Heart right ventricle (tissue), 16 donors: ENCODE measurements around the gene MAMDC2. TPM values are rescaled to one million over a fixed set of nuclear protein-coding genes. Genes with fewer than 3 reads are reported as not detected.
A peak's percentile ranks its signal among the peaks of the same experiment; 100 is the strongest.

ENCODE experiments used
- ATAC-seq, 8 donors: fragments of 200-7000 bp; cut with Tn5 transposase; one replicate each; pipeline ENCODE4 v1.9.1; 2020; ENCODE audit warnings: mild to moderate bottlenecking in 8 of 8, moderate library complexity in 8 of 8, moderate number of reproducible peaks in 1 of 8
- DNase-seq, 2 donors: peaks; one replicate each; pipeline ENCODE4 v3.0.0-alpha.2; 2020
- H3K27ac ChIP-seq, 10 donors: fragments of 200-600 bp; sonication (generic) in 2 of 10; one replicate each; pipeline versions ENCODE4 v1.5.0 to v1.8.0; 2020 to 2022; ENCODE audit warnings: mild to moderate bottlenecking in 3 of 10
- H3K27me3 ChIP-seq, 7 donors: fragments of 200-600 bp; one replicate each; pipeline ENCODE4 v1.8.0; 2021 to 2022; ENCODE audit warnings: mild to moderate bottlenecking in 2 of 7
- H3K36me3 ChIP-seq, 9 donors: fragments of 200-600 bp; sonication (generic) in 1 of 9; one replicate each; pipeline versions ENCODE4 v1.5.0 to v1.8.0; 2020 to 2022; ENCODE audit warnings: mild to moderate bottlenecking in 2 of 9
- H3K4me1 ChIP-seq, 9 donors: fragments of 200-600 bp; sonication (generic) in 1 of 9; one replicate each; pipeline versions ENCODE4 v1.5.0 to v1.8.0; 2020 to 2022; ENCODE audit warnings: mild to moderate bottlenecking in 4 of 9
- H3K4me3 ChIP-seq, 10 donors: fragments of 200-600 bp; sonication (generic) in 2 of 10; one replicate each; pipeline versions ENCODE4 v1.5.0 to v1.8.0; 2020 to 2022; ENCODE audit warnings: mild to moderate bottlenecking in 7 of 10, moderate library complexity in 2 of 10
- H3K9me3 ChIP-seq, 11 donors: fragments of 200-600 bp in 10 of 11; sonication (generic) in 2 of 11; one replicate each; pipeline versions ENCODE4 v1.5.0 to v1.8.0; 2013 to 2022; ENCODE audit warnings: mild to moderate bottlenecking in 2 of 11, control low read depth in 1 of 11, moderate library complexity in 1 of 11
- WGBS, 2 donors: extraction: QIAGEN DNeasy Blood & Tissue Kit; methylation state at CpG; one replicate each; pipeline ENCODE4 v1.1.7; 2013; ENCODE audit warnings: inconsistent platforms in 1 of 2; 5-methylcytosine and 5-hydroxymethylcytosine counted together
- intact Hi-C, 10 donors: fragments of 100-400 bp; cut with DNase I; formaldehyde crosslinking; loops; one replicate each; pipeline versions ENCODE4 v1.11.1 to v1.14.2; 2022
- polyA plus RNA-seq, 2 donors: library from polyadenylated mRNA; stranded (reverse); fragments of 200-250 nt; gene quantifications; one replicate each; pipeline ENCODE4 v1.2.3, GENCODE V29; 2013
- total RNA-seq, 10 donors: library from RNA; stranded (reverse); fragmentation: NEBNext Ultra II Directional in 3 of 10; extraction: Animal tissue kit (Norgen Biotek cat#: 25700) in 3 of 10; gene quantifications; one replicate each; pipeline versions ENCODE4 v1.2.1 to v1.2.4, GENCODE V29; 2021 to 2023
- TF ChIP-seq, protein P1 (sequence below), 9 donors: fragments of 200-600 bp; sonication (generic) in 2 of 9; IDR thresholded peaks; one replicate each; pipeline versions ENCODE4 v1.5.0 to v1.8.0; 2021 to 2022; ENCODE audit warnings: antibody characterized with exemption in 9 of 9, mild to moderate bottlenecking in 5 of 9, moderate library complexity in 1 of 9
- donor health status: Arrhythmogenic right ventricular cardiomyopathy.
- donor health status: ischemic (EF 13 %, LVEDD 7.1; RV severe dilation, severe dysfunction).
- donor health status: healthy with polysubstance abuse.
- donor health status: DM: no; HTN: yes; CAD: no.
- donor health status: DM: no; HTN: no; CAD: no.
- donor health status: ischemic (EF 25% LVEDD 6.9; RV normal size, moderate dysfunction).
- donor health status: ischemic (EF 25% LVEDD 5.7; RV mildly dilated, moderate dysfunction).
- donor health status: healthy.
- donor health status: DM: yes; HTN: yes; CAD: no.
- donor health status: Ischemic cardiomyopathy.
- donor health status: ischemic (EF 35%, LVEDD 5.7; RV mildly dilated, moderate dysfunction).
- donor health status: nonischemic (EF 11% LVEDD 7.7; RV severe dilation, severe dysfunction).
- donor health status: DM: yes; HTN: yes; CAD: no.
- donor health status: PGD.
- donor health status: ischemic (EF 29% LVEDD 5.4; RV normal size, mild dysfunction).
- donor health status: nonischemic (EF 23%, LVEDD 6.1; RV moderate dilation, normal function).

MAMDC2 gene
- total and polyA plus RNA-seq, 12 donors: 2.3 to 11.8 (median 5.8) TPM

GRCh38 chr9:70121818-70122436 lies 78.3 kb downstream of the MAMDC2 start:
- ATAC-seq (peak in 2 of 8 donors; percentile 12 to 34), DNase-seq (no peak)
- intact Hi-C loops: loop anchor here in 1 of 10 donors (10.0 kb wide), 2 partner anchors 63 to 133 kb away; partner anchors contain the start of gene SMC5
- Histone ChIP-seq H3K4me1 (peaks cover 0 to 18% (median 0%) of the 10 kb centered on the region in 9 donors), H3K4me3 (no peak overlapping the region), H3K27me3 (no peaks in the 10 kb centered on the region), H3K27ac (peak overlapping the region in 4 of 10 donors; percentile 5 to 60 (median 28)), H3K36me3 (peaks cover 0 to 29% (median 0%) of the 10 kb centered on the region in 9 donors), H3K9me3 (no peaks in the 10 kb centered on the region)
- TF ChIP-seq, protein P1, sequence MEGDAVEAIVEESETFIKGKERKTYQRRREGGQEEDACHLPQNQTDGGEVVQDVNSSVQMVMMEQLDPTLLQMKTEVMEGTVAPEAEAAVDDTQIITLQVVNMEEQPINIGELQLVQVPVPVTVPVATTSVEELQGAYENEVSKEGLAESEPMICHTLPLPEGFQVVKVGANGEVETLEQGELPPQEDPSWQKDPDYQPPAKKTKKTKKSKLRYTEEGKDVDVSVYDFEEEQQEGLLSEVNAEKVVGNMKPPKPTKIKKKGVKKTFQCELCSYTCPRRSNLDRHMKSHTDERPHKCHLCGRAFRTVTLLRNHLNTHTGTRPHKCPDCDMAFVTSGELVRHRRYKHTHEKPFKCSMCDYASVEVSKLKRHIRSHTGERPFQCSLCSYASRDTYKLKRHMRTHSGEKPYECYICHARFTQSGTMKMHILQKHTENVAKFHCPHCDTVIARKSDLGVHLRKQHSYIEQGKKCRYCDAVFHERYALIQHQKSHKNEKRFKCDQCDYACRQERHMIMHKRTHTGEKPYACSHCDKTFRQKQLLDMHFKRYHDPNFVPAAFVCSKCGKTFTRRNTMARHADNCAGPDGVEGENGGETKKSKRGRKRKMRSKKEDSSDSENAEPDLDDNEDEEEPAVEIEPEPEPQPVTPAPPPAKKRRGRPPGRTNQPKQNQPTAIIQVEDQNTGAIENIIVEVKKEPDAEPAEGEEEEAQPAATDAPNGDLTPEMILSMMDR (IDR thresholded peaks at IDR 0.05): no peak
- WGBS, 2 donors: 47% methylated on average over 2 of the region's 2 CpGs

- H3K9me3 ChIP-seq: no peaks in the 10 kb centered on the region
- no peak overlapping the region for H3K4me3 ChIP-seq
- H3K27ac ChIP-seq: no peak overlapping the region
- intact Hi-C loops: loop anchor here in 1 of 10 donors (10.0 kb wide), 2 partner anchors 61 to 131 kb away; partner anchors contain the start of gene SMC5
- ATAC-seq: no peak
- no peak for DNase-seq
- TF ChIP-seq, protein P1 (IDR thresholded peaks at IDR 0.05): no peak
- H3K36me3 ChIP-seq: peaks cover 0 to 23% (median 0%) of the 10 kb centered on the region in 9 donors
- H3K27me3 ChIP-seq: no peaks in the 10 kb centered on the region
- H3K4me1 ChIP-seq: peaks cover 0 to 31% (median 7%) of the 10 kb centered on the region in 9 donors
- WGBS, 2 donors: 88 to 95% methylated on average over 4 of the region's 4 CpGs
Measured at GRCh38 chr9:70123695-70124094, 80.0 kb downstream of the MAMDC2 start.

DNA sequence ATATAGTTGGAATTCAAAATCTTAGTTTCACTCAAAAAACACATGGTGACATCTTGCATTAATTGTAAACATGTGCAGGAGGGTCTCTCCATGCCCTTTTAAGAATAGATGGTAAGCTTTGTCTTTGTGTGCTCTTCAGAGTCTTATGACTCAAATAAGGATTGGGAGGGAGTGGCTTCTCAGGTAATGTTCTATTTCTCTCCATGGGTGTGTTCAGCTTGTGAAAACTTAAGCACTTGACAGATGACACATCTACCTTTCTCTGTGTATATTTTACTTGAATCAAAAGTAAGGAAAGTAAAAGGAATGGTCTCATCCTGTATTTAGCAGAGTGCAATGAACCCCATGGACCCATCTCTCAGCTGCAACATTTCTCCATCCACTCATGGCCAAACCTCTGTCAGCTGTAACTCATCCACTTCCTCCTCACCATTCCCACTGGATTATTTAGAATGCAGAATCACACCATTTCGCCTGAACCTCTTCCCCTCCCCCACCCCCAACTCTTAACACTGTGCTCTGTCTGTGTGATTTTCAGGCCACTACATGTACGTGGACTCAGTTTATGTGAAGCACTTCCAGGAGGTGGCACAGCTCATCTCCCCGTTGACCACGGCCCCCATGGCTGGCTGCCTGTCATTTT lies 82.1 kb downstream of the MAMDC2 start:
- H3K27me3 ChIP-seq: no peaks in the 10 kb centered on the region
- TF ChIP-seq, protein P1 (IDR thresholded peaks at IDR 0.05): no peak
- H3K4me3 ChIP-seq: no peak overlapping the region
- intact Hi-C loops: loop anchor here in 1 of 10 donors (10.0 kb wide), 2 partner anchors 59 to 129 kb away; partner anchors contain the start of gene SMC5
- peaks cover 0 to 31% (median 7%) of the 10 kb centered on the region in 9 donors for H3K4me1 ChIP-seq
- no peaks in the 10 kb centered on the region for H3K9me3 ChIP-seq
- H3K27ac ChIP-seq: peak overlapping the region in 4 of 10 donors; percentile 35 to 57 (median 44)
- peaks cover 0 to 8% (median 0%) of the 10 kb centered on the region in 9 donors for H3K36me3 ChIP-seq
- WGBS, 2 donors: 76 to 77% methylated on average over 4 of the region's 4 CpGs
- ATAC-seq: no peak
- DNase-seq: no peak

- intact Hi-C loops: loop anchor here in 1 of 10 donors (10.0 kb wide), 2 partner anchors 58 to 128 kb away; partner anchors contain the start of gene SMC5
- ATAC-seq: peak in 4 of 8 donors; percentile 44 to 65 (median 54)
- H3K9me3 ChIP-seq: no peaks in the 10 kb centered on the region
- H3K4me1 ChIP-seq: peaks cover 0 to 22% (median 6%) of the 10 kb centered on the region in 9 donors
- no peak for DNase-seq
- TF ChIP-seq, protein P1 (IDR thresholded peaks at IDR 0.05): no peak
- H3K27me3 ChIP-seq: no peaks in the 10 kb centered on the region
- no peak overlapping the region for H3K4me3 ChIP-seq
- H3K27ac ChIP-seq: peak overlapping the region in 5 of 10 donors; percentile 1 to 49 (median 38)
- H3K36me3 ChIP-seq: peaks cover 0 to 8% (median 0%) of the 10 kb centered on the region in 9 donors
- WGBS, 2 donors: 56 to 77% methylated on average over 6 of the region's 6 CpGs
Measured at GRCh38 chr9:70127036-70127435, 83.4 kb downstream of the MAMDC2 start.
